Kidney (tissue), 14 donors: ENCODE data around the gene TNNI3K. TPM values are rescaled to one million over a fixed set of nuclear protein-coding genes. Genes with fewer than 3 reads are reported as not detected.

ENCODE experiments used
- DNase-seq, 5 donors: peaks; one replicate each; pipeline ENCODE4 v3.0.0-alpha.2; 2013 to 2020
- FAIRE-seq: peaks from 2 replicates; lab custom pipeline; 2012; peaks lifted over from hg19 to GRCh38; lab: Jason Lieb, UNC
- H3K27ac ChIP-seq, 2 donors: one replicate each; pipeline ENCODE4 v1.7.0; 2013; ENCODE audit warnings: low read depth in 2 of 2, low read length in 2 of 2, inconsistent platforms in 1 of 2
- H3K27me3 ChIP-seq: one replicate; pipeline ENCODE4 v1.7.1; 2013; ENCODE audit warnings: low read length, inconsistent platforms; ENCODE audit not compliant: control insufficient read depth, insufficient read depth
- H3K36me3 ChIP-seq, 3 donors: one replicate each; pipeline versions ENCODE4 v1.7.0 to v1.7.1; 2013; ENCODE audit warnings: low read length in 3 of 3, control low read depth in 1 of 3, inconsistent platforms in 1 of 3; ENCODE audit not compliant: insufficient read depth in 3 of 3, control insufficient read depth in 2 of 3
- H3K4me1 ChIP-seq, 3 donors: one replicate each; pipeline versions ENCODE4 v1.7.0 to v1.7.1; 2013; ENCODE audit warnings: low read length in 3 of 3, inconsistent platforms in 1 of 3, low read depth in 1 of 3; ENCODE audit not compliant: control insufficient read depth in 2 of 3, insufficient read depth in 2 of 3
- H3K4me3 ChIP-seq, 3 donors: one replicate each; pipeline versions ENCODE4 v1.7.0 to v1.8.1; 2013; ENCODE audit warnings: low read length in 3 of 3, control low read depth in 1 of 3, inconsistent platforms in 1 of 3
- H3K9ac ChIP-seq, 3 donors: one replicate each; pipeline versions ENCODE4 v1.7.0 to v1.7.1; 2013; ENCODE audit warnings: low read length in 3 of 3, control low read depth in 1 of 3, inconsistent platforms in 1 of 3
- H3K9me3 ChIP-seq, 3 donors: one replicate each; pipeline versions ENCODE4 v1.7.0 to v1.7.1; 2013; ENCODE audit warnings: low read length in 3 of 3, control low read depth in 1 of 3, inconsistent platforms in 1 of 3; ENCODE audit not compliant: control insufficient read depth in 2 of 3, insufficient read depth in 1 of 3
- intact Hi-C: fragments of 100-400 bp; cut with DNase I; formaldehyde crosslinking; loops from one replicate; pipeline ENCODE4 v1.11.1; 2022
- polyA plus RNA-seq: library from polyadenylated mRNA; stranded (reverse); fragments of 350-450 nt; fragmentation: Illumina TruSeq; extraction: RNeasy Lipid Tissue Mini Kit (QIAGEN cat#74804); gene quantifications from one replicate; pipeline ENCODE4 v1.2.3, GENCODE V29; 2014; ENCODE audit warnings: low read depth, low replicate concordance; ENCODE audit not compliant: insufficient read depth
- total RNA-seq: library from RNA; stranded (reverse); fragmentation: NEBNext Ultra II Directional; extraction: Animal tissue kit (Norgen Biotek cat#: 25700); gene quantifications from one replicate; pipeline ENCODE4 v1.2.1, GENCODE V29; 2021
- TF ChIP-seq, protein P1 (sequence below): IDR thresholded peaks from 3 replicates; pipeline ENCODE4 v1.5.1; 2012; ENCODE audit warnings: mild to moderate bottlenecking, moderate library complexity, borderline replicate concordance; ENCODE audit not compliant: insufficient read depth; ENCODE audit errors: extremely low read depth
- donor health status: control.
- donor health status: control.
- donor health status: control.
- donor health status: control.
- donor health status: control.
- donor health status: DM: yes; HTN: yes; CAD: no.
- donor health status: Normal renal cell carcinoma (clear cell type).

The TNNI3K gene
- total and polyA plus RNA-seq, 2 donors from 2014 or later, result 1.4 to 2.2 TPM

DNA sequence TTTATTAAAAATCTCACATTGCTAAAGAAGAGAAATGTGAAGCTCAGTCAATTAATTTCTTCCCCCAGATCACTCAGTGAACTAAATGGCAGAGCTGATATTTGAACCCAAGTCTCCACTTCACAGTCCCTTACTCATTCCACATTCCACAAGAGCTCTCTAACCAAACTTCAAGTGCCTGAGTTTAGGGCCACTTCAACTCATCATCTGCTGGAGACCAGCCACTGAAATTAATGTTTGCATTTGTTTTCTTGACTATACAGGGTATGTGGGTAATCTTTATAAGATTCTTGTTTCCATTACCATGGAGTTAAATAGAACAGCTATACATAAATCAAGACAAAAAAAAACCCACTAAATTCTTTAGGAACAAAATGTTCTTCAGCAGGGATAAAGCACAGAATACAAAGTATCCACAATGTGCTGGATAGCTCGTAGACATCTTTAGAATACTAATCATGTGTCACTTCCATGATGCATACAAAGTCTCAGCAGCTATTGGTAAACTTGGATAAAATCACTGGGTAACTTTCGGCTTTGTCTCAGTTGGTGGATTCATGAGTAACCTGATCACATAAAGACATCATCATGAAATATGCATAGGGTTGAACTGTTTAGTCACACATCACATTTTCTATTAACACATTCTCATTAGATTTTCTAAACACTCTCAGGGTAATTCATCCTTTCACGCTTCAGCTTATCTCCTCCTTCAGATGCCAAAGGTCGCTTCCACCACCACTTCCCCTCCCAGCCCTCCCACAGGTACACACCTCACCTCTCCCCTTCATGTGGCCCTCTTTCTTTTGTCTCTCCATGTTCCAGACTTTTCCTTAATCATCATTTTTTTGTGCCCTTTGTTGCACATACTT, 187.5 kb downstream of the TNNI3K start:
- H3K27ac ChIP-seq, result no peak overlapping the region
- peak in 3 of 5 donors; percentile 18 to 57 (median 50) for DNase-seq
- no peaks in the 10 kb centered on the region for H3K4me1 ChIP-seq
- no peak overlapping the region for H3K4me3 ChIP-seq
- no peak for FAIRE-seq
- H3K36me3 ChIP-seq, result no peaks in the 10 kb centered on the region
- H3K27me3 ChIP-seq, result no peaks in the 10 kb centered on the region
- no peaks in the 10 kb centered on the region for H3K9me3 ChIP-seq
- intact Hi-C loops, result no loop called here
- H3K9ac ChIP-seq, result no peak overlapping the region
- TF ChIP-seq, protein P1, sequence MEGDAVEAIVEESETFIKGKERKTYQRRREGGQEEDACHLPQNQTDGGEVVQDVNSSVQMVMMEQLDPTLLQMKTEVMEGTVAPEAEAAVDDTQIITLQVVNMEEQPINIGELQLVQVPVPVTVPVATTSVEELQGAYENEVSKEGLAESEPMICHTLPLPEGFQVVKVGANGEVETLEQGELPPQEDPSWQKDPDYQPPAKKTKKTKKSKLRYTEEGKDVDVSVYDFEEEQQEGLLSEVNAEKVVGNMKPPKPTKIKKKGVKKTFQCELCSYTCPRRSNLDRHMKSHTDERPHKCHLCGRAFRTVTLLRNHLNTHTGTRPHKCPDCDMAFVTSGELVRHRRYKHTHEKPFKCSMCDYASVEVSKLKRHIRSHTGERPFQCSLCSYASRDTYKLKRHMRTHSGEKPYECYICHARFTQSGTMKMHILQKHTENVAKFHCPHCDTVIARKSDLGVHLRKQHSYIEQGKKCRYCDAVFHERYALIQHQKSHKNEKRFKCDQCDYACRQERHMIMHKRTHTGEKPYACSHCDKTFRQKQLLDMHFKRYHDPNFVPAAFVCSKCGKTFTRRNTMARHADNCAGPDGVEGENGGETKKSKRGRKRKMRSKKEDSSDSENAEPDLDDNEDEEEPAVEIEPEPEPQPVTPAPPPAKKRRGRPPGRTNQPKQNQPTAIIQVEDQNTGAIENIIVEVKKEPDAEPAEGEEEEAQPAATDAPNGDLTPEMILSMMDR, result no peak

DNA sequence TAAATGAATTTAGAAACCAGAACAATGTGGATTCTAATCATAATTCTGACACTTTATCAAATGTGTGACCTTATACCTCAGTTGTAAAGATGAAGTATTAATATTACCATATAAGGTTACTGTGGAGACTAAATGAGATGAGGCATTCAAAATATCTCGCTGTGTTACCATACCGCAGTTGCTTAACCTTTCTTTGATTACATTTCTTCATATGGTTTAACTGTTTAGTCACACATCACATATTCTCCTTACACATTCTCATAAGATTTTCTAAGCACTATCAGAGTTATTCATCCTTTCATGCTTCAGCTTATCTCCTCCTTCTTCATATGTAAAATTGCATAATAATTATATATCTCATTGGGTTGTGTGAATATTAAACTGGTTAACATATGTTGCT, 188.3 kb downstream of the TNNI3K start:
- DNase-seq (no peak), FAIRE-seq (no peak)
- Histone ChIP-seq H3K27ac (no peak overlapping the region), H3K4me1 (no peaks in the 10 kb centered on the region), H3K9ac (no peak overlapping the region), H3K36me3 (no peaks in the 10 kb centered on the region), H3K27me3 (no peaks in the 10 kb centered on the region), H3K9me3 (no peaks in the 10 kb centered on the region), H3K4me3 (no peak overlapping the region)
- TF ChIP-seq, protein P1, result no peak
- intact Hi-C loops, result no loop called here

DNA sequence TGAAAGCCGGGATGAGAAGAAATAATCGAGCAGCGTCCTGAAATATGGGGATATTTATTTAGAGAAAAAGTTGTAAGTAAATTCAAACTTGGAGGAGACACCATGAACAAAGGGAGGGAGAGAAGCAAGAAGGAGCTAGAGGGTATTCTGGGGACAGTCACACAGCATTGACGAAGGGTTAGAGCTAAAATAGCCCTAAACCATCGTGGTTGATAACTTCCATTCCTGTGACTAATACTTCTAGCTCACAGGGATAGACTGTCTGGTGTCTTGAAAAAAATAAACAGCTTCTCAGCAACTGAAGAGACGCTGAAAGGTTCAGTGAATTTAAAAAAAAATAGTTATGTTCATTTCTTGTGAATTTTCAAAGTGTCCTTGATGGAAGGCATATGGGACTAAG, 190.5 kb downstream of the TNNI3K start:
- H3K27me3 ChIP-seq, result no peaks in the 10 kb centered on the region
- H3K9me3 ChIP-seq, result no peaks in the 10 kb centered on the region
- no peak for DNase-seq
- FAIRE-seq, result no peak
- intact Hi-C loops, result no loop called here
- H3K4me3 ChIP-seq, result no peak overlapping the region
- no peak overlapping the region for H3K9ac ChIP-seq
- H3K4me1 ChIP-seq, result no peaks in the 10 kb centered on the region
- H3K27ac ChIP-seq, result no peak overlapping the region
- TF ChIP-seq, protein P1, result no peak
- H3K36me3 ChIP-seq, result no peaks in the 10 kb centered on the region
